Cardiac fibroblast (primary cell): Measurements from ENCODE around the gene VEGFC.

Source experiments
- DNase-seq, 2 donors: peaks; one replicate each; pipeline versions ENCODE4 v3.0.0 to v3.0.0-alpha.2; 2010; ENCODE audit warnings: low read depth in 2 of 2
- H3K4me3 ChIP-seq, 2 donors: replicated peaks in 1 of 2; 1 replicate in 1 of 2; 2 replicates in 1 of 2; pipeline ENCODE4 v1.5.1; 2011; ENCODE audit warnings: low read depth in 2 of 2, low read length in 2 of 2, mild to moderate bottlenecking in 2 of 2, moderate library complexity in 1 of 2
- CTCF ChIP-seq: IDR thresholded peaks from one replicate; pipeline ENCODE4 v1.5.1; 2011; ENCODE audit warnings: low read depth, mild to moderate bottlenecking, low read length, inconsistent platforms

Gene VEGFC

GRCh38 chr4:176744091-176744490, 48.6 kb downstream of the VEGFC start:
- TF ChIP-seq CTCF = no peak
- no peak overlapping the region for H3K4me3 ChIP-seq
- no peak for DNase-seq

- DNase-seq = no peak
- H3K4me3 ChIP-seq = no peak overlapping the region
- no peak for TF ChIP-seq CTCF
Observed at GRCh38 chr4:176742211-176742610, 50.5 kb downstream of the VEGFC start.

GRCh38 chr4:176741253-176741652, 51.5 kb downstream of the VEGFC start:
- TF ChIP-seq CTCF = no peak
- H3K4me3 ChIP-seq = no peak overlapping the region
- no peak for DNase-seq

GRCh38 chr4:176735300-176735699, 57.4 kb downstream of the VEGFC start:
- TF ChIP-seq CTCF = no peak
- DNase-seq = peak; percentile 25 to 67
- H3K4me3 ChIP-seq = no peak overlapping the region

- no peak for TF ChIP-seq CTCF
- no peak overlapping the region for H3K4me3 ChIP-seq
- no peak for DNase-seq
Observed at GRCh38 chr4:176734461-176734860, 58.3 kb downstream of the VEGFC start.

GRCh38 chr4:176729489-176729888, 63.2 kb downstream of the VEGFC start:
- no peak overlapping the region for H3K4me3 ChIP-seq
- DNase-seq = peak in 1 of 2 donors; percentile 9
- no peak for TF ChIP-seq CTCF

GRCh38 chr4:176726803-176727202, 65.9 kb downstream of the VEGFC start:
- H3K4me3 ChIP-seq = no peak overlapping the region
- peak; percentile 41 to 43 for DNase-seq
- no peak for TF ChIP-seq CTCF
